PC-9 (cell line): ENCODE measurements around the gene EYA3.

Experiments
- CTCF ChIP-seq: fragments of 200-600 bp; sonication (generic); conservative IDR thresholded peaks from 2 replicates; pipeline ENCODE4 v1.6.1; 2017; ENCODE audit warnings: mixed run types, antibody characterized with exemption, mild to moderate bottlenecking, moderate library complexity
- EZH2 ChIP-seq: fragments of 200-600 bp; sonication (generic); IDR thresholded peaks from 2 replicates; pipeline ENCODE4 v1.8.0; 2017; ENCODE audit warnings: antibody characterized with exemption, low read depth

- TF ChIP-seq CTCF, result no peak
- no peak for TF ChIP-seq EZH2
These were observed 37.6 kb downstream of the EYA3 start for GRCh38 chr1:28050776-28051175.
